WTC11 (cell line): ENCODE results near the gene NTRK2. TPM values are rescaled to one million over a fixed set of nuclear protein-coding genes. Genes with fewer than 3 reads are reported as not detected.

Source experiments
- ATAC-seq: fragments of 200-7000 bp; cut with Tn5 transposase; 2 replicates; pipeline ENCODE4 v1.10.0; 2021; ENCODE audit warnings: mild to moderate bottlenecking, moderate library complexity
- CTCF ChIA-PET: fragments of 300-600 bp; sonication (Branson Sonifier 250); formaldehyde crosslinking; loops from one replicate; lab custom pipeline; 2021; ENCODE audit warnings: antibody characterized with exemption; lab: Charles Lee
- POLR2A ChIA-PET: fragments of 350-600 bp; sonication (Branson Sonifier 250); formaldehyde crosslinking; loops from one replicate; lab custom pipeline; 2021; ENCODE audit warnings: antibody characterized with exemption; lab: Charles Lee
- DNase-seq: peaks from one replicate; pipeline ENCODE4 v3.0.0; 2021; ENCODE audit warnings: low spot score
- H3K27ac Mint-ChIP-seq: 2 replicates; pipeline ENCODE4 v1.8.0; 2021; ENCODE audit warnings: mixed read lengths
- H3K27me3 Mint-ChIP-seq: 2 replicates; pipeline ENCODE4 v1.8.0; 2021; ENCODE audit warnings: low read depth, mild to moderate bottlenecking, moderate library complexity, mixed read lengths
- H3K36me3 Mint-ChIP-seq: 2 replicates; pipeline ENCODE4 v1.8.0; 2021; ENCODE audit warnings: mixed read lengths
- H3K4me1 Mint-ChIP-seq: 2 replicates; pipeline ENCODE4 v1.8.0; 2022; ENCODE audit warnings: mixed read lengths
- H3K4me3 Mint-ChIP-seq: 2 replicates; pipeline ENCODE4 v1.8.0; 2021; ENCODE audit warnings: mild to moderate bottlenecking, moderate library complexity, mixed read lengths
- H3K9me3 Mint-ChIP-seq: 2 replicates; pipeline ENCODE4 v1.8.0; 2021; ENCODE audit warnings: mixed read lengths
- ATF1 ChIP-seq: sonication (generic); formaldehyde crosslinking; IDR thresholded peaks from 2 replicates; pipeline ENCODE4 v1.8.1; 2023; ENCODE audit warnings: mild to moderate bottlenecking, moderate library complexity, missing genetic modification reagents
- CBFB ChIP-seq: sonication (generic); formaldehyde crosslinking; IDR thresholded peaks from 2 replicates; pipeline ENCODE4 v1.8.1; 2022; ENCODE audit warnings: mild to moderate bottlenecking, low read depth, missing genetic modification reagents
- CREB1 ChIP-seq: sonication (generic); formaldehyde crosslinking; IDR thresholded peaks from 2 replicates; pipeline ENCODE4 v1.8.0; 2023; ENCODE audit warnings: mild to moderate bottlenecking, missing genetic modification reagents
- E2F1 ChIP-seq: sonication (generic); formaldehyde crosslinking; IDR thresholded peaks from 2 replicates; pipeline ENCODE4 v1.8.0; 2022; ENCODE audit warnings: mild to moderate bottlenecking, missing genetic modification reagents
- EMX1 ChIP-seq: fragments of 250-450 bp; sonication (Bioruptor Pico); IDR thresholded peaks from 2 replicates; pipeline ENCODE4 v1.8.0; 2021; ENCODE audit warnings: mild to moderate bottlenecking
- FOXK1 ChIP-seq: sonication (generic); formaldehyde crosslinking; IDR thresholded peaks from 2 replicates; pipeline ENCODE4 v1.8.0; 2022; ENCODE audit warnings: mild to moderate bottlenecking, moderate library complexity, missing genetic modification reagents
- IRF2 ChIP-seq: sonication (generic); formaldehyde crosslinking; IDR thresholded peaks from 2 replicates; pipeline ENCODE4 v1.8.0; 2022; ENCODE audit warnings: low read depth, missing genetic modification reagents, borderline replicate concordance
- JAZF1 ChIP-seq: fragments of 250-450 bp; sonication (Bioruptor Pico); IDR thresholded peaks from 2 replicates; pipeline ENCODE4 v1.9.0; 2021; ENCODE audit warnings: moderate library complexity, mild to moderate bottlenecking, inconsistent platforms
- KAT7 ChIP-seq: sonication (generic); formaldehyde crosslinking; IDR thresholded peaks from 2 replicates; pipeline ENCODE4 v1.8.1; 2023; ENCODE audit warnings: missing genetic modification reagents, mild to moderate bottlenecking, borderline replicate concordance
- MYBL2 ChIP-seq: sonication (generic); formaldehyde crosslinking; IDR thresholded peaks from 2 replicates; pipeline ENCODE4 v1.8.1; 2023; ENCODE audit warnings: mild to moderate bottlenecking, moderate library complexity, missing genetic modification reagents
- NR2C2 ChIP-seq: sonication (generic); formaldehyde crosslinking; IDR thresholded peaks from 2 replicates; pipeline ENCODE4 v1.8.0; 2022; ENCODE audit warnings: mild to moderate bottlenecking, missing genetic modification reagents
- OVOL2 ChIP-seq: fragments of 250-450 bp; sonication (Bioruptor Pico); IDR thresholded peaks from 2 replicates; pipeline ENCODE4 v1.9.0; 2021; ENCODE audit warnings: mild to moderate bottlenecking, borderline replicate concordance
- PREB ChIP-seq: sonication (generic); formaldehyde crosslinking; IDR thresholded peaks from 2 replicates; pipeline ENCODE4 v1.8.1; 2022; ENCODE audit warnings: mild to moderate bottlenecking, missing genetic modification reagents, moderate library complexity, borderline replicate concordance
- PRRX2 ChIP-seq: fragments of 250-450 bp; sonication (Bioruptor Pico); IDR thresholded peaks from 2 replicates; pipeline ENCODE4 v1.8.0; 2021; ENCODE audit warnings: mild to moderate bottlenecking
- RELA ChIP-seq: sonication (generic); formaldehyde crosslinking; IDR thresholded peaks from 2 replicates; pipeline ENCODE4 v1.8.1; 2022; ENCODE audit warnings: missing genetic modification reagents, mild to moderate bottlenecking, borderline replicate concordance
- SMAD4 ChIP-seq: sonication (generic); formaldehyde crosslinking; IDR thresholded peaks from 2 replicates; pipeline ENCODE4 v1.8.0; 2022; ENCODE audit warnings: mild to moderate bottlenecking, missing genetic modification reagents
- ZBTB21 ChIP-seq: sonication (generic); formaldehyde crosslinking; IDR thresholded peaks from 2 replicates; pipeline ENCODE4 v1.8.1; 2023; ENCODE audit warnings: mild to moderate bottlenecking, missing genetic modification reagents, borderline replicate concordance
- ZNF121 ChIP-seq: sonication (generic); formaldehyde crosslinking; IDR thresholded peaks from 2 replicates; pipeline ENCODE4 v1.8.0; 2023; ENCODE audit warnings: missing genetic modification reagents
- ZNF138 ChIP-seq: sonication (generic); formaldehyde crosslinking; conservative IDR thresholded peaks from 2 replicates; pipeline ENCODE4 v1.8.1; 2022; ENCODE audit warnings: mild to moderate bottlenecking, moderate library complexity, missing genetic modification reagents
- ZNF263 ChIP-seq: sonication (generic); formaldehyde crosslinking; IDR thresholded peaks from 2 replicates; pipeline ENCODE4 v1.8.1; 2022; ENCODE audit warnings: low read depth, mild to moderate bottlenecking, moderate library complexity, missing genetic modification reagents
- ZNF317 ChIP-seq: sonication (generic); formaldehyde crosslinking; IDR thresholded peaks from 2 replicates; pipeline ENCODE4 v1.8.1; 2023; ENCODE audit warnings: low read depth, mild to moderate bottlenecking, moderate library complexity, missing genetic modification reagents, borderline replicate concordance
- ZNF396 ChIP-seq: fragments of 250-450 bp; sonication (Bioruptor Pico); IDR thresholded peaks from 2 replicates; pipeline ENCODE4 v1.8.0; 2021; ENCODE audit warnings: mild to moderate bottlenecking, moderate library complexity, borderline replicate concordance
- ZNF671 ChIP-seq: fragments of 250-450 bp; sonication (Bioruptor Pico); IDR thresholded peaks from 2 replicates; pipeline ENCODE4 v1.8.0; 2021; ENCODE audit warnings: mild to moderate bottlenecking
- total RNA-seq: library from RNA; stranded (reverse); gene quantifications from 3 replicates; pipeline ENCODE4 v1.2.3, GENCODE V29; 2021
- TF ChIP-seq, protein P1 (sequence below): sonication (generic); formaldehyde crosslinking; IDR thresholded peaks from 2 replicates; pipeline ENCODE4 v1.8.1; 2023; ENCODE audit warnings: mild to moderate bottlenecking, moderate library complexity, missing genetic modification reagents
- TF ChIP-seq, protein P2 (sequence below): sonication (generic); formaldehyde crosslinking; IDR thresholded peaks from 2 replicates; pipeline ENCODE4 v1.8.1; 2023; ENCODE audit warnings: mild to moderate bottlenecking, missing genetic modification reagents, moderate library complexity
- TF ChIP-seq, protein P3 (sequence below): sonication (generic); formaldehyde crosslinking; IDR thresholded peaks from 2 replicates; pipeline ENCODE4 v1.8.0; 2022; ENCODE audit warnings: mild to moderate bottlenecking, missing genetic modification reagents
- TF ChIP-seq, protein P4 (sequence below): fragments of 250-450 bp; sonication (Bioruptor Pico); IDR thresholded peaks from 2 replicates; pipeline ENCODE4 v2.1.2; 2022; ENCODE audit warnings: mild to moderate bottlenecking, moderate library complexity

The NTRK2 gene
- total RNA-seq, 1 experiment from 2014 or later = 0.02 TPM

GRCh38 chr9:84759300-84759750 is 89.8 kb downstream of the NTRK2 start:
- POLR2A ChIA-PET = no interaction called here

DNA sequence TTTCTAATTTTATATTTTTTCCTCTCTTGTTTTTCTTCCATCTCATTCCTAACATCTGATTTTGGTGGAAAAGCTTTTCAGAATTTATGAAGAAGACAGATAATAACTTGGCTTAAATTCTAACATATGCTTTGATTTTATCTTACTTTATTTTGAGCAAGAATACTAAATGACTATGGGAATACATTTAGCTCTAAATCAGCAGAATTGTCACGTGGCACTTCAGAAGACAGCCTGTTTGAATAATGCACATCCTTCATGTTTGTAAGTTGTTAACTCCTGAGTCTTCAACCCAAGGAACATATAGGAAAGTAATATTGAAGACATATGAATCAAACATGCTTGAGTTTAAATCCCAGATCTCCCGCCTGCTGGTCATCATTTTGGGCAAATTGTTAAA is 90.3 kb downstream of the NTRK2 start:
- Mint-ChIP-seq H3K4me1 (no peaks in the 10 kb centered on the region), H3K27me3 (no peaks in the 10 kb centered on the region), H3K9me3 (peaks cover 18% of the 10 kb centered on the region), H3K36me3 (no peaks in the 10 kb centered on the region), H3K4me3 (no peak overlapping the region), H3K27ac (no peak overlapping the region)
- ChIA-PET POLR2A (no interaction called here), CTCF (no interaction called here)
- ATAC-seq (no peak), DNase-seq (no peak)
- no peak for TF ChIP-seq NR2C2 (CRISPR knock-in tag)
- no peak for TF ChIP-seq KAT7 (CRISPR knock-in tag)
- no peak for TF ChIP-seq MYBL2
- TF ChIP-seq PRRX2 (CRISPR knock-in tag) = no peak
- TF ChIP-seq IRF2 (CRISPR knock-in tag) = no peak
- TF ChIP-seq ATF1 (CRISPR knock-in tag) = no peak
- no peak for TF ChIP-seq ZNF263
- TF ChIP-seq ZNF317 (CRISPR knock-in tag) = no peak
- no peak for TF ChIP-seq OVOL2 (CRISPR knock-in tag)
- no peak for TF ChIP-seq ZNF121 (CRISPR knock-in tag)
- TF ChIP-seq EMX1 = no peak
- TF ChIP-seq CBFB (CRISPR knock-in tag) = no peak
- TF ChIP-seq JAZF1 (CRISPR knock-in tag) = no peak
- no peak for TF ChIP-seq RELA (CRISPR knock-in tag)
- TF ChIP-seq ZNF396 (CRISPR knock-in tag) = no peak
- TF ChIP-seq CREB1 = no peak

More at GRCh38 chr9:84759300-84759750, 89.8 kb downstream of the NTRK2 start:
- CTCF ChIA-PET = no interaction called here
- ATAC-seq = no peak
- H3K4me3 Mint-ChIP-seq = no peak overlapping the region
- TF ChIP-seq JAZF1 (CRISPR knock-in tag) (no peak), ZNF138 (CRISPR knock-in tag) (no peak), ZBTB21 (no peak), ZNF671 (CRISPR knock-in tag) (no peak), PREB (no peak), FOXK1 (CRISPR knock-in tag) (no peak), E2F1 (CRISPR knock-in tag) (no peak), SMAD4 (CRISPR knock-in tag) (no peak)
- TF ChIP-seq, protein P1, sequence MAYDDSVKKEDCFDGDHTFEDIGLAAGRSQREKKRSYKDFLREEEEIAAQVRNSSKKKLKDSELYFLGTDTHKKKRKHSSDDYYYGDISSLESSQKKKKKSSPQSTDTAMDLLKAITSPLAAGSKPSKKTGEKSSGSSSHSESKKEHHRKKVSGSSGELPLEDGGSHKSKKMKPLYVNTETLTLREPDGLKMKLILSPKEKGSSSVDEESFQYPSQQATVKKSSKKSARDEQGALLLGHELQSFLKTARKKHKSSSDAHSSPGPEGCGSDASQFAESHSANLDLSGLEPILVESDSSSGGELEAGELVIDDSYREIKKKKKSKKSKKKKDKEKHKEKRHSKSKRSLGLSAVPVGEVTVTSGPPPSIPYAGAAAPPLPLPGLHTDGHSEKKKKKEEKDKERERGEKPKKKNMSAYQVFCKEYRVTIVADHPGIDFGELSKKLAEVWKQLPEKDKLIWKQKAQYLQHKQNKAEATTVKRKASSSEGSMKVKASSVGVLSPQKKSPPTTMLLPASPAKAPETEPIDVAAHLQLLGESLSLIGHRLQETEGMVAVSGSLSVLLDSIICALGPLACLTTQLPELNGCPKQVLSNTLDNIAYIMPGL (CRISPR knock-in tag) = no peak
- TF ChIP-seq, protein P2, sequence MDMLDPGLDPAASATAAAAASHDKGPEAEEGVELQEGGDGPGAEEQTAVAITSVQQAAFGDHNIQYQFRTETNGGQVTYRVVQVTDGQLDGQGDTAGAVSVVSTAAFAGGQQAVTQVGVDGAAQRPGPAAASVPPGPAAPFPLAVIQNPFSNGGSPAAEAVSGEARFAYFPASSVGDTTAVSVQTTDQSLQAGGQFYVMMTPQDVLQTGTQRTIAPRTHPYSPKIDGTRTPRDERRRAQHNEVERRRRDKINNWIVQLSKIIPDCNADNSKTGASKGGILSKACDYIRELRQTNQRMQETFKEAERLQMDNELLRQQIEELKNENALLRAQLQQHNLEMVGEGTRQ (CRISPR knock-in tag) = no peak
- TF ChIP-seq, protein P3, sequence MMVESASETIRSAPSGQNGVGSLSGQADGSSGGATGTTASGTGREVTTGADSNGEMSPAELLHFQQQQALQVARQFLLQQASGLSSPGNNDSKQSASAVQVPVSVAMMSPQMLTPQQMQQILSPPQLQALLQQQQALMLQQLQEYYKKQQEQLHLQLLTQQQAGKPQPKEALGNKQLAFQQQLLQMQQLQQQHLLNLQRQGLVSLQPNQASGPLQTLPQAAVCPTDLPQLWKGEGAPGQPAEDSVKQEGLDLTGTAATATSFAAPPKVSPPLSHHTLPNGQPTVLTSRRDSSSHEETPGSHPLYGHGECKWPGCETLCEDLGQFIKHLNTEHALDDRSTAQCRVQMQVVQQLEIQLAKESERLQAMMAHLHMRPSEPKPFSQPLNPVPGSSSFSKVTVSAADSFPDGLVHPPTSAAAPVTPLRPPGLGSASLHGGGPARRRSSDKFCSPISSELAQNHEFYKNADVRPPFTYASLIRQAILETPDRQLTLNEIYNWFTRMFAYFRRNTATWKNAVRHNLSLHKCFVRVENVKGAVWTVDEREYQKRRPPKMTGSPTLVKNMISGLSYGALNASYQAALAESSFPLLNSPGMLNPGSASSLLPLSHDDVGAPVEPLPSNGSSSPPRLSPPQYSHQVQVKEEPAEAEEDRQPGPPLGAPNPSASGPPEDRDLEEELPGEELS (CRISPR knock-in tag) = no peak
- TF ChIP-seq, protein P4, sequence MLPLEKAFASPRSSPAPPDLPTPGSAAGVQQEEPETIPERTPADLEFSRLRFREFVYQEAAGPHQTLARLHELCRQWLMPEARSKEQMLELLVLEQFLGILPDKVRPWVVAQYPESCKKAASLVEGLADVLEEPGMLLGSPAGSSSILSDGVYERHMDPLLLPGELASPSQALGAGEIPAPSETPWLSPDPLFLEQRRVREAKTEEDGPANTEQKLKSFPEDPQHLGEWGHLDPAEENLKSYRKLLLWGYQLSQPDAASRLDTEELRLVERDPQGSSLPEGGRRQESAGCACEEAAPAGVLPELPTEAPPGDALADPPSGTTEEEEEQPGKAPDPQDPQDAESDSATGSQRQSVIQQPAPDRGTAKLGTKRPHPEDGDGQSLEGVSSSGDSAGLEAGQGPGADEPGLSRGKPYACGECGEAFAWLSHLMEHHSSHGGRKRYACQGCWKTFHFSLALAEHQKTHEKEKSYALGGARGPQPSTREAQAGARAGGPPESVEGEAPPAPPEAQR = no peak
- TF ChIP-seq, all 79 proteins: peak for 0
- Mint-ChIP-seq H3K4me1 (no peaks in the 10 kb centered on the region), H3K27me3 (no peaks in the 10 kb centered on the region), H3K9me3 (peaks cover 16% of the 10 kb centered on the region), H3K27ac (no peak overlapping the region), H3K36me3 (no peaks in the 10 kb centered on the region)
- no peak for DNase-seq
